GM13976 (cell line): ENCODE data around the gene LINC00632.

Source experiments
- DNase-seq: peaks from one replicate; pipeline ENCODE4 v3.0.0; 2012; ENCODE audit warnings: low spot score
- CTCF ChIP-seq: IDR thresholded peaks from 2 replicates; pipeline ENCODE4 v1.5.1; 2012; ENCODE audit warnings: borderline replicate concordance, mild to moderate bottlenecking; ENCODE audit not compliant: insufficient read depth; ENCODE audit errors: extremely low read depth, missing control alignments, control extremely low read depth
- in situ Hi-C: fragments of 300-500 bp; cut with MboI; formaldehyde crosslinking; loops from one replicate; pipeline ENCODE4 v1.12.0; 2022; ENCODE audit warnings: low sequenced_read_pairs, mixed read lengths, inconsistent platforms; ENCODE audit not compliant: unreplicated experiment

The LINC00632 gene

GRCh38 chrX:140794642-140795041 lies 85.1 kb downstream of the LINC00632 start:
- in situ Hi-C loops: no loop called here
- TF ChIP-seq CTCF: no peak
- no peak for DNase-seq

GRCh38 chrX:140799216-140799615 lies 89.7 kb downstream of the LINC00632 start:
- in situ Hi-C loops: no loop called here
- no peak for TF ChIP-seq CTCF
- no peak for DNase-seq

GRCh38 chrX:140804292-140804691 lies 94.7 kb downstream of the LINC00632 start:
- TF ChIP-seq CTCF: no peak
- in situ Hi-C loops: no loop called here
- DNase-seq: no peak

- no peak for DNase-seq
- in situ Hi-C loops: no loop called here
- no peak for TF ChIP-seq CTCF
Observed at GRCh38 chrX:140815868-140816267, 106.3 kb downstream of the LINC00632 start.

- TF ChIP-seq CTCF: no peak
- in situ Hi-C loops: no loop called here
- DNase-seq: peak; percentile 26
Observed at GRCh38 chrX:140817943-140818342, 108.4 kb downstream of the LINC00632 start.

- in situ Hi-C loops: no loop called here
- DNase-seq: no peak
- no peak for TF ChIP-seq CTCF
Observed at GRCh38 chrX:140821280-140821679, 111.7 kb downstream of the LINC00632 start.

- no peak for TF ChIP-seq CTCF
- in situ Hi-C loops: no loop called here
- no peak for DNase-seq
Observed at GRCh38 chrX:140822184-140822583, 112.6 kb downstream of the LINC00632 start.
